Adrenal gland (tissue), 12 donors: Measurements from ENCODE around the gene ATP5MC3. TPM values are rescaled to one million over a fixed set of nuclear protein-coding genes. Genes with fewer than 3 reads are reported as not detected.

Source experiments
- DNase-seq, 7 donors: peaks; one replicate each; pipeline ENCODE4 v3.0.0-alpha.2; 2019 to 2020
- H3K27ac ChIP-seq, 5 donors: fragments of 200-600 bp; sonication (generic) in 4 of 5; 1 replicate in 3 of 5; 2 replicates in 2 of 5; pipeline versions ENCODE4 v1.5.1 to v1.8.0; 2016 to 2020; ENCODE audit warnings: mild to moderate bottlenecking in 1 of 5
- H3K27me3 ChIP-seq: fragments of 200-600 bp; 2 replicates; pipeline ENCODE4 v1.8.0; 2021
- H3K36me3 ChIP-seq, 2 donors: fragments of 200-600 bp; replicated peaks in 1 of 2; 1 replicate in 1 of 2; 2 replicates in 1 of 2; pipeline versions ENCODE4 v1.5.1 to v1.8.0; 2018 to 2022
- H3K4me1 ChIP-seq, 2 donors: fragments of 200-600 bp; replicated peaks in 1 of 2; 1 replicate in 1 of 2; 2 replicates in 1 of 2; pipeline versions ENCODE4 v1.5.1 to v1.8.0; 2018 to 2021
- H3K4me3 ChIP-seq, 4 donors: fragments of 200-600 bp; sonication (generic) in 3 of 4; one replicate each; pipeline ENCODE4 v1.5.1; 2016 to 2018
- H3K9me3 ChIP-seq, 3 donors: fragments of 200-600 bp; sonication (generic) in 1 of 3; replicated peaks in 1 of 3; 1 replicate in 2 of 3; 2 replicates in 1 of 3; pipeline versions ENCODE4 v1.5.1 to v1.8.0; 2016 to 2021
- POLR2A ChIP-seq, 2 donors: fragments of 450-650 bp; IDR thresholded peaks; one replicate each; pipeline ENCODE4 v1.6.1; 2017; ENCODE audit warnings: antibody characterized with exemption in 2 of 2, mild to moderate bottlenecking in 2 of 2, moderate library complexity in 1 of 2
- WGBS, 4 donors: extraction: QIAGEN DNeasy Blood & Tissue Kit in 2 of 4; methylation state at CpG; one replicate each; pipeline versions ENCODE4 v1.1.5 to v1.1.7; 2013 to 2017; 5-methylcytosine and 5-hydroxymethylcytosine counted together
- intact Hi-C, 2 donors: fragments of 100-400 bp; cut with DNase I; formaldehyde crosslinking; loops; one replicate each; pipeline versions ENCODE4 v1.14.1 to v1.15.0; 2022 to 2023
- polyA plus RNA-seq, 3 donors: library from polyadenylated mRNA; stranded (reverse); fragments of 200-250 nt in 2 of 3; fragments of 350-450 nt in 1 of 3; fragmentation: Illumina TruSeq in 1 of 3; extraction: RNeasy Lipid Tissue Mini Kit (QIAGEN cat#74804) in 1 of 3; gene quantifications; one replicate each; pipeline ENCODE4 v1.2.3, GENCODE V29; 2013 to 2014
- total RNA-seq, 9 donors: library from RNA; depleted of rRNA in 4 of 9; stranded (reverse); fragments of >200 nt in 4 of 9; fragments of 120-200 nt in 1 of 9; fragmentation: NEBNext Ultra II Directional in 1 of 9; extraction: Animal tissue kit (Norgen Biotek cat#: 25700) in 1 of 9; gene quantifications; one replicate each; pipeline versions ENCODE4 v1.1.0 to v1.2.4, GENCODE V29; 2013 to 2023
- TF ChIP-seq, protein P1 (sequence below), 6 experiments: fragments of 450-650 bp in 4 of 6; fragments of 200-600 bp in 2 of 6; sonication (generic) in 1 of 6; IDR thresholded peaks; 1 replicate in 5 of 6; 2 replicates in 1 of 6; pipeline versions ENCODE4 v1.5.1 to v1.8.0; 2016 to 2021; ENCODE audit warnings: antibody characterized with exemption in 6 of 6, mild to moderate bottlenecking in 2 of 6, moderate library complexity in 1 of 6
- donor health status: healthy with polysubstance abuse.
- donor health status: Bipolar disorder and iron deficiency.
- donor health status: DM: yes; HTN: yes; CAD: no.
- donor health status: DM: no; HTN: no; CAD: no.
- donor health status: DM: no; HTN: no; CAD: no.
- donor health status: DM: yes; HTN: yes; CAD: no.

The ATP5MC3 gene
- total and polyA plus RNA-seq, 12 donors, result 100 to 273 (median 189) TPM

- 83 to 100% (median 93%) methylated on average over 1 of the region's 1 CpG for WGBS, 4 donors
- no peaks in the 10 kb centered on the region for H3K27me3 ChIP-seq
- no peak for DNase-seq
- no peak overlapping the region for H3K27ac ChIP-seq
- no peak overlapping the region for H3K4me3 ChIP-seq
- no peaks in the 10 kb centered on the region for H3K36me3 ChIP-seq
- intact Hi-C loops, result loop anchor here (10.0 kb wide), 2 partner anchors 53 to 73 kb away; no protein-coding TSS in a partner anchor
- H3K9me3 ChIP-seq, result no peaks in the 10 kb centered on the region
- H3K4me1 ChIP-seq, result no peaks in the 10 kb centered on the region
- TF ChIP-seq, protein P1, sequence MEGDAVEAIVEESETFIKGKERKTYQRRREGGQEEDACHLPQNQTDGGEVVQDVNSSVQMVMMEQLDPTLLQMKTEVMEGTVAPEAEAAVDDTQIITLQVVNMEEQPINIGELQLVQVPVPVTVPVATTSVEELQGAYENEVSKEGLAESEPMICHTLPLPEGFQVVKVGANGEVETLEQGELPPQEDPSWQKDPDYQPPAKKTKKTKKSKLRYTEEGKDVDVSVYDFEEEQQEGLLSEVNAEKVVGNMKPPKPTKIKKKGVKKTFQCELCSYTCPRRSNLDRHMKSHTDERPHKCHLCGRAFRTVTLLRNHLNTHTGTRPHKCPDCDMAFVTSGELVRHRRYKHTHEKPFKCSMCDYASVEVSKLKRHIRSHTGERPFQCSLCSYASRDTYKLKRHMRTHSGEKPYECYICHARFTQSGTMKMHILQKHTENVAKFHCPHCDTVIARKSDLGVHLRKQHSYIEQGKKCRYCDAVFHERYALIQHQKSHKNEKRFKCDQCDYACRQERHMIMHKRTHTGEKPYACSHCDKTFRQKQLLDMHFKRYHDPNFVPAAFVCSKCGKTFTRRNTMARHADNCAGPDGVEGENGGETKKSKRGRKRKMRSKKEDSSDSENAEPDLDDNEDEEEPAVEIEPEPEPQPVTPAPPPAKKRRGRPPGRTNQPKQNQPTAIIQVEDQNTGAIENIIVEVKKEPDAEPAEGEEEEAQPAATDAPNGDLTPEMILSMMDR (IDR thresholded peaks at IDR 0.05), result peak in 2 of 6 experiments; percentile 11 to 20
- TF ChIP-seq POLR2A (IDR thresholded peaks at IDR 0.05), result no peak
Observed at GRCh38 chr2:175187378-175187777, 5.9 kb upstream of the ATP5MC3 start.

DNA sequence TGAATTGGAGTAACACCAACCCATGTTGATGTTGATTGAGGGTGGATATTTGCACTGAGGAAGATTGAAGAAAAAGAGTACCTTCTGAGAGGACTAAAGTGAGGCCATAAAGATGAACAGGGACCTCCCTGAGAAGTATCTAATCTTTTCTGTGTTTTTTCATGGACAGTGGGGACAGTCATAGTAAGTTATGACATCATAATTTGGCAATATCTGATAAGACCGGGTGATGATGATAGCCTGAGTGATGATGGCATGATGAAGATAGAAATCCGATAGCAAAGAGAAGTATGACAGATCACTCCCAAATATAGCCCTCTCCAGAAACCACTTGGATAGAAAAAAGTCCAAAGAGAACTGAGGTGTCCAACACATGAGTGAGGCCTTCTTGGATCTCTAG is 2.2 kb upstream of the ATP5MC3 start:
- 73 to 89% (median 87%) methylated on average over 2 of the region's 2 CpGs for WGBS, 4 donors
- H3K9me3 ChIP-seq, result no peaks in the 10 kb centered on the region
- intact Hi-C loops, result loop anchor here (10.0 kb wide), 2 partner anchors 49 to 69 kb away; no protein-coding TSS in a partner anchor

DNA sequence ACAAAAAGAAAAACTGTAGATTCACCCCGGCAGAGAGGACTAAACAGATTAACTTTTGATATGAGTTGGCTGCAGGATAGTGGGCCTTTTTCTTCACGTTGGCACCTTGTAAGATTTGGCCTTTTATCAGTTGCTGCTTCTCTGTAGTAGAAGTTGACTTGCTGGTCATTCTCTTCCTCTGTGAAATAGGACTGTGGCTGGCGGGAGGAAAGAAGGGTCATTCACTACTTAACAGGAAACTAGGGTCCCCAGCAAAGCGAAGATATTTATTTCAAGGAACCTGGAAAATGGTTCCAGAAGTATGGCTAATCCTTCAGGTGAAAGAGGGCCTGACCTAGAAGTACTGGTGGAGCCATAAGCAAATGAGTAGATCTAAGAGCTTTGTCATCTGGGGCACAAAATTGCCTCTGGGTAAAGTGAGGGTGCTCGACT is 383 bp upstream of the ATP5MC3 start:
- 45 to 62% (median 53%) methylated on average over 4 to 5 of the region's 5 CpGs for WGBS, 4 donors
- Histone ChIP-seq H3K4me3 (peak overlapping the region in 2 of 4 donors; percentile 84 to 85), H3K4me1 (peaks cover 7 to 23% of the 10 kb centered on the region in 2 donors), H3K36me3 (peaks cover 0 to 28% of the 10 kb centered on the region in 2 donors), H3K27ac (peak overlapping the region; percentile 83 to 93 (median 87)), H3K27me3 (no peaks in the 10 kb centered on the region), H3K9me3 (no peaks in the 10 kb centered on the region)
- intact Hi-C loops, result loop anchor here (10.0 kb wide), 2 partner anchors 47 to 67 kb away; no protein-coding TSS in a partner anchor
- TF ChIP-seq, protein P1 (IDR thresholded peaks at IDR 0.05), result no peak
- no peak for TF ChIP-seq POLR2A (IDR thresholded peaks at IDR 0.05)
- no peak for DNase-seq

More for the DNA sequence above, 2.2 kb upstream of the ATP5MC3 start:
- Histone ChIP-seq H3K27me3 (no peaks in the 10 kb centered on the region), H3K4me3 (no peak overlapping the region), H3K4me1 (peaks cover 7 to 18% of the 10 kb centered on the region in 2 donors), H3K36me3 (peaks cover 0 to 11% of the 10 kb centered on the region in 2 donors), H3K27ac (no peak overlapping the region)
- no peak for TF ChIP-seq POLR2A (IDR thresholded peaks at IDR 0.05)
- TF ChIP-seq, protein P1 (IDR thresholded peaks at IDR 0.05), result no peak
- no peak for DNase-seq

DNA sequence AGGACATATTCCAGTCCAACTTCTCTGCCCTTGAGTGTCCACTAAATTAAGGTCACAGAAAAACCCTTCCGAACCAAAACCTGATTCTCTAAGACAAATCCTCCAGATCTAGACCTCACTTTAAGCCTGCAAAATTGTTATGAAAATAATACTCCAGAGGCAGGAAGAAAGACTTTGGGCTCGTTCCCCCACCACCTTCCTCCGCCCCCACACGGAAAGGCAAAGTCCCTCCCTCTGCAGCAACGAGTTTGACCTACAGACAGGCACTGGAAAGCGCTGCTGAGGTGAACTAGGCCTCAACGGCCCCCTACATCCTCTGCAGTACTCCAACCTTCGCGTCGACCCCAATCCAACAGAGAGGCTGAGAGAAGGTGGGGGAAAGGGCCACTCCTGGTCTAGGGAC is 808 bp downstream of the ATP5MC3 start:
- H3K27ac ChIP-seq, result peak overlapping the region; percentile 83 to 93 (median 87)
- no peaks in the 10 kb centered on the region for H3K9me3 ChIP-seq
- TF ChIP-seq POLR2A (IDR thresholded peaks at IDR 0.05), result no peak
- TF ChIP-seq, protein P1 (IDR thresholded peaks at IDR 0.05), result no peak
- peaks cover 7 to 23% of the 10 kb centered on the region in 2 donors for H3K4me1 ChIP-seq
- WGBS, 4 donors, result 3 to 5% (median 3%) methylated on average over 10 of the region's 10 CpGs
- peak; percentile 30 to 70 (median 46) for DNase-seq
- H3K4me3 ChIP-seq, result peak overlapping the region; percentile 77 to 96 (median 84)
- peaks cover 0 to 36% of the 10 kb centered on the region in 2 donors for H3K36me3 ChIP-seq
- intact Hi-C loops, result loop anchor here (10.0 kb wide), 2 partner anchors 46 to 66 kb away; no protein-coding TSS in a partner anchor
- H3K27me3 ChIP-seq, result no peaks in the 10 kb centered on the region
